K562 (cell line): Measurements from ENCODE around the gene UMAD1. TPM values are rescaled to one million over a fixed set of nuclear protein-coding genes. Genes with fewer than 3 reads are reported as not detected.

Experiments used
- ADNP ChIP-seq: fragments of 200-800 bp; sonication (Bioruptor generic); IDR thresholded peaks from 2 replicates; pipeline ENCODE4 v1.6.1; 2016; ENCODE audit warnings: missing genetic modification characterization, missing compliant biosample characterization
- ATF7 ChIP-seq: fragments of 450-650 bp; IDR thresholded peaks from 2 replicates; pipeline ENCODE4 v1.7.1; 2014; ENCODE audit warnings: mild to moderate bottlenecking, moderate library complexity
- NFE2L1 ChIP-seq: fragments of 450-650 bp; IDR thresholded peaks from 2 replicates; pipeline ENCODE4 v1.6.1; 2016; ENCODE audit warnings: missing genetic modification characterization, low read depth, mild to moderate bottlenecking, missing compliant biosample characterization, moderate library complexity, borderline replicate concordance
- NR2C1 ChIP-seq, 2 experiments: fragments of 450-650 bp; IDR thresholded peaks; 2 replicates each; pipeline ENCODE4 v1.6.1; 2017; ENCODE audit warnings: mild to moderate bottlenecking in 2 of 2, antibody characterized with exemption in 1 of 2, inconsistent platforms in 1 of 2, missing compliant biosample characterization in 1 of 2, missing genetic modification characterization in 1 of 2
- RBM17 ChIP-seq: fragments of 200-400 bp; formaldehyde crosslinking; IDR thresholded peaks from 2 replicates; pipeline ENCODE4 v1.6.1; 2017; ENCODE audit warnings: low read depth, mild to moderate bottlenecking, low read length, borderline replicate concordance
- TFAP4 ChIP-seq: sonication (generic); formaldehyde crosslinking; IDR thresholded peaks from 2 replicates; pipeline ENCODE4 v1.8.0; 2022; ENCODE audit warnings: missing genetic modification reagents, mild to moderate bottlenecking, moderate library complexity, borderline replicate concordance
- polyA plus RNA-seq, 8 experiments: library from polyadenylated mRNA; depleted of rRNA in 4 of 8; stranded (reverse) in 5 of 8; unstranded in 3 of 8; fragments of >200 nt; fragmentation: Nextera tagmentation in 2 of 8; fragmentation: Illumina TruSeq in 1 of 8; extraction: Ambion mirVana in 2 of 8; extraction: Trizol in 1 of 8; gene quantifications; 2 replicates each; pipeline versions ENCODE4 v1.2.1 to v1.2.3, GENCODE V29; 2011 to 2014; ENCODE audit warnings: inconsistent platforms in 1 of 8, missing spikeins in 1 of 8
- total RNA-seq, 7 experiments: library from RNA; depleted of rRNA in 6 of 7; stranded (reverse); fragments of >200 nt in 6 of 7; fragmentation: Illumina TruSeq in 2 of 7; extraction: Trizol in 2 of 7; gene quantifications; 2 replicates each; pipeline versions ENCODE4 v1.2.1 to v1.2.3, GENCODE V29; 2011 to 2021; ENCODE audit warnings: low replicate concordance in 1 of 7
- TF ChIP-seq, protein P1 (sequence below): fragments of 450-650 bp; IDR thresholded peaks from 2 replicates; pipeline ENCODE4 v1.6.1; 2016; ENCODE audit warnings: mild to moderate bottlenecking, moderate library complexity

Gene UMAD1
- total and polyA plus RNA-seq, 9 of the 15 experiments (the other 6 are each of a cell fraction or from before 2014, with no cell fraction given), result 9.0 to 26.7 (median 13.3) TPM

- no peak for TF ChIP-seq RBM17
- TF ChIP-seq NR2C1 (IDR thresholded peaks at IDR 0.05), result no peak
- no peak for TF ChIP-seq NR2C1 (tag; IDR thresholded peaks at IDR 0.05)
- no peak for TF ChIP-seq ADNP (tag)
- TF ChIP-seq NFE2L1 (tag), result no peak
- TF ChIP-seq, protein P1, sequence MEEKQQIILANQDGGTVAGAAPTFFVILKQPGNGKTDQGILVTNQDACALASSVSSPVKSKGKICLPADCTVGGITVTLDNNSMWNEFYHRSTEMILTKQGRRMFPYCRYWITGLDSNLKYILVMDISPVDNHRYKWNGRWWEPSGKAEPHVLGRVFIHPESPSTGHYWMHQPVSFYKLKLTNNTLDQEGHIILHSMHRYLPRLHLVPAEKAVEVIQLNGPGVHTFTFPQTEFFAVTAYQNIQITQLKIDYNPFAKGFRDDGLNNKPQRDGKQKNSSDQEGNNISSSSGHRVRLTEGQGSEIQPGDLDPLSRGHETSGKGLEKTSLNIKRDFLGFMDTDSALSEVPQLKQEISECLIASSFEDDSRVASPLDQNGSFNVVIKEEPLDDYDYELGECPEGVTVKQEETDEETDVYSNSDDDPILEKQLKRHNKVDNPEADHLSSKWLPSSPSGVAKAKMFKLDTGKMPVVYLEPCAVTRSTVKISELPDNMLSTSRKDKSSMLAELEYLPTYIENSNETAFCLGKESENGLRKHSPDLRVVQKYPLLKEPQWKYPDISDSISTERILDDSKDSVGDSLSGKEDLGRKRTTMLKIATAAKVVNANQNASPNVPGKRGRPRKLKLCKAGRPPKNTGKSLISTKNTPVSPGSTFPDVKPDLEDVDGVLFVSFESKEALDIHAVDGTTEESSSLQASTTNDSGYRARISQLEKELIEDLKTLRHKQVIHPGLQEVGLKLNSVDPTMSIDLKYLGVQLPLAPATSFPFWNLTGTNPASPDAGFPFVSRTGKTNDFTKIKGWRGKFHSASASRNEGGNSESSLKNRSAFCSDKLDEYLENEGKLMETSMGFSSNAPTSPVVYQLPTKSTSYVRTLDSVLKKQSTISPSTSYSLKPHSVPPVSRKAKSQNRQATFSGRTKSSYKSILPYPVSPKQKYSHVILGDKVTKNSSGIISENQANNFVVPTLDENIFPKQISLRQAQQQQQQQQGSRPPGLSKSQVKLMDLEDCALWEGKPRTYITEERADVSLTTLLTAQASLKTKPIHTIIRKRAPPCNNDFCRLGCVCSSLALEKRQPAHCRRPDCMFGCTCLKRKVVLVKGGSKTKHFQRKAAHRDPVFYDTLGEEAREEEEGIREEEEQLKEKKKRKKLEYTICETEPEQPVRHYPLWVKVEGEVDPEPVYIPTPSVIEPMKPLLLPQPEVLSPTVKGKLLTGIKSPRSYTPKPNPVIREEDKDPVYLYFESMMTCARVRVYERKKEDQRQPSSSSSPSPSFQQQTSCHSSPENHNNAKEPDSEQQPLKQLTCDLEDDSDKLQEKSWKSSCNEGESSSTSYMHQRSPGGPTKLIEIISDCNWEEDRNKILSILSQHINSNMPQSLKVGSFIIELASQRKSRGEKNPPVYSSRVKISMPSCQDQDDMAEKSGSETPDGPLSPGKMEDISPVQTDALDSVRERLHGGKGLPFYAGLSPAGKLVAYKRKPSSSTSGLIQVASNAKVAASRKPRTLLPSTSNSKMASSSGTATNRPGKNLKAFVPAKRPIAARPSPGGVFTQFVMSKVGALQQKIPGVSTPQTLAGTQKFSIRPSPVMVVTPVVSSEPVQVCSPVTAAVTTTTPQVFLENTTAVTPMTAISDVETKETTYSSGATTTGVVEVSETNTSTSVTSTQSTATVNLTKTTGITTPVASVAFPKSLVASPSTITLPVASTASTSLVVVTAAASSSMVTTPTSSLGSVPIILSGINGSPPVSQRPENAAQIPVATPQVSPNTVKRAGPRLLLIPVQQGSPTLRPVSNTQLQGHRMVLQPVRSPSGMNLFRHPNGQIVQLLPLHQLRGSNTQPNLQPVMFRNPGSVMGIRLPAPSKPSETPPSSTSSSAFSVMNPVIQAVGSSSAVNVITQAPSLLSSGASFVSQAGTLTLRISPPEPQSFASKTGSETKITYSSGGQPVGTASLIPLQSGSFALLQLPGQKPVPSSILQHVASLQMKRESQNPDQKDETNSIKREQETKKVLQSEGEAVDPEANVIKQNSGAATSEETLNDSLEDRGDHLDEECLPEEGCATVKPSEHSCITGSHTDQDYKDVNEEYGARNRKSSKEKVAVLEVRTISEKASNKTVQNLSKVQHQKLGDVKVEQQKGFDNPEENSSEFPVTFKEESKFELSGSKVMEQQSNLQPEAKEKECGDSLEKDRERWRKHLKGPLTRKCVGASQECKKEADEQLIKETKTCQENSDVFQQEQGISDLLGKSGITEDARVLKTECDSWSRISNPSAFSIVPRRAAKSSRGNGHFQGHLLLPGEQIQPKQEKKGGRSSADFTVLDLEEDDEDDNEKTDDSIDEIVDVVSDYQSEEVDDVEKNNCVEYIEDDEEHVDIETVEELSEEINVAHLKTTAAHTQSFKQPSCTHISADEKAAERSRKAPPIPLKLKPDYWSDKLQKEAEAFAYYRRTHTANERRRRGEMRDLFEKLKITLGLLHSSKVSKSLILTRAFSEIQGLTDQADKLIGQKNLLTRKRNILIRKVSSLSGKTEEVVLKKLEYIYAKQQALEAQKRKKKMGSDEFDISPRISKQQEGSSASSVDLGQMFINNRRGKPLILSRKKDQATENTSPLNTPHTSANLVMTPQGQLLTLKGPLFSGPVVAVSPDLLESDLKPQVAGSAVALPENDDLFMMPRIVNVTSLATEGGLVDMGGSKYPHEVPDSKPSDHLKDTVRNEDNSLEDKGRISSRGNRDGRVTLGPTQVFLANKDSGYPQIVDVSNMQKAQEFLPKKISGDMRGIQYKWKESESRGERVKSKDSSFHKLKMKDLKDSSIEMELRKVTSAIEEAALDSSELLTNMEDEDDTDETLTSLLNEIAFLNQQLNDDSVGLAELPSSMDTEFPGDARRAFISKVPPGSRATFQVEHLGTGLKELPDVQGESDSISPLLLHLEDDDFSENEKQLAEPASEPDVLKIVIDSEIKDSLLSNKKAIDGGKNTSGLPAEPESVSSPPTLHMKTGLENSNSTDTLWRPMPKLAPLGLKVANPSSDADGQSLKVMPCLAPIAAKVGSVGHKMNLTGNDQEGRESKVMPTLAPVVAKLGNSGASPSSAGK, result peak; percentile 76
- TF ChIP-seq TFAP4 (CRISPR knock-in tag), result no peak
- TF ChIP-seq ATF7, result peak; percentile 53; the same call in 1 of the 2 replicates
Observed at GRCh38 chr7:7719236-7719635, 78.7 kb downstream of the UMAD1 start (continued).
